Prostate gland (tissue), 2 donors: ENCODE data around the gene RIPOR2.

Experiments
- POLR2A ChIP-seq: fragments of 450-650 bp; IDR thresholded peaks from one replicate; pipeline ENCODE4 v1.6.1; 2016; ENCODE audit warnings: antibody characterized with exemption, mild to moderate bottlenecking
- TF ChIP-seq, protein P1 (sequence below), 4 experiments: fragments of 200-600 bp in 2 of 4; fragments of 450-650 bp in 2 of 4; sonication (generic) in 2 of 4; IDR thresholded peaks; 1 replicate in 3 of 4; 2 replicates in 1 of 4; pipeline ENCODE4 v1.5.1; 2016 to 2019; ENCODE audit warnings: antibody characterized with exemption in 4 of 4, mild to moderate bottlenecking in 2 of 4, moderate library complexity in 2 of 4

DNA sequence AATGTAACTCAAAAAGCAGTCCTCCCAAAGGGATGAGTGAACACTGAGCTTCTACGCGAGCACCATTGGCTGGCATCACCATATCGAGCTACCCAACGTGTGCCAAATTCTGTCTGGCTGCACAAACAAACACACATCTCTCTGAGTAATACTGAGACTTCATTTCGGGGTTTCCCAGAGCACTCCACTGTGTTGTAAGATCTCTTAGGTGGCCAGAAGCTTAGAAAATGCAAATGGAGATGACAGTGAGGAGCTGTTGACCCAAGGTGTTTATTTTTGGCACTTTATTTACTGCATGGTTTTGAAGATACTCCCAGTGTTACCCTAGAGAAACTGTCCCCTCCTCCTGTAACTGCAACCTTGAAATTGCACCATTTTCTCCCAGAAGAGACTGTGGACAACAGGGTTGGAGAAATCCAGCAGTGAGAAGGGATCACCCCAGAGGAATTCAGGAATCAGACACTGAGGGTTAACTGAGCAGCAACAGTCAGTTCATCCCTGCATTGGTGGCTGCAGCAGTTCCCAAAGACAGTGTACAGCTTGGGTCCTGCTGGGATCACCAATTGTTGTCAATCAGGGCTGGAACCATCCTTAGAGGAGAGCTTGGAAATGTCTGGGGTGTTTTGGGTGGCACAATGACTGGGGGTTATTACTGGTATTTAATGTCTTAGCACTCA, 1.0 kb upstream of the RIPOR2 start:
- TF ChIP-seq POLR2A, result no peak
- TF ChIP-seq, protein P1, sequence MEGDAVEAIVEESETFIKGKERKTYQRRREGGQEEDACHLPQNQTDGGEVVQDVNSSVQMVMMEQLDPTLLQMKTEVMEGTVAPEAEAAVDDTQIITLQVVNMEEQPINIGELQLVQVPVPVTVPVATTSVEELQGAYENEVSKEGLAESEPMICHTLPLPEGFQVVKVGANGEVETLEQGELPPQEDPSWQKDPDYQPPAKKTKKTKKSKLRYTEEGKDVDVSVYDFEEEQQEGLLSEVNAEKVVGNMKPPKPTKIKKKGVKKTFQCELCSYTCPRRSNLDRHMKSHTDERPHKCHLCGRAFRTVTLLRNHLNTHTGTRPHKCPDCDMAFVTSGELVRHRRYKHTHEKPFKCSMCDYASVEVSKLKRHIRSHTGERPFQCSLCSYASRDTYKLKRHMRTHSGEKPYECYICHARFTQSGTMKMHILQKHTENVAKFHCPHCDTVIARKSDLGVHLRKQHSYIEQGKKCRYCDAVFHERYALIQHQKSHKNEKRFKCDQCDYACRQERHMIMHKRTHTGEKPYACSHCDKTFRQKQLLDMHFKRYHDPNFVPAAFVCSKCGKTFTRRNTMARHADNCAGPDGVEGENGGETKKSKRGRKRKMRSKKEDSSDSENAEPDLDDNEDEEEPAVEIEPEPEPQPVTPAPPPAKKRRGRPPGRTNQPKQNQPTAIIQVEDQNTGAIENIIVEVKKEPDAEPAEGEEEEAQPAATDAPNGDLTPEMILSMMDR (IDR thresholded peaks at IDR 0.05), result no peak
